ENCODE results near the gene GABBR2. TPM values are rescaled to one million over a fixed set of nuclear protein-coding genes. Genes with fewer than 3 reads are reported as not detected.

The GABBR2 gene
- total RNA-seq, 1 donor from 2014 or later, result 0.75 TPM

DNA sequence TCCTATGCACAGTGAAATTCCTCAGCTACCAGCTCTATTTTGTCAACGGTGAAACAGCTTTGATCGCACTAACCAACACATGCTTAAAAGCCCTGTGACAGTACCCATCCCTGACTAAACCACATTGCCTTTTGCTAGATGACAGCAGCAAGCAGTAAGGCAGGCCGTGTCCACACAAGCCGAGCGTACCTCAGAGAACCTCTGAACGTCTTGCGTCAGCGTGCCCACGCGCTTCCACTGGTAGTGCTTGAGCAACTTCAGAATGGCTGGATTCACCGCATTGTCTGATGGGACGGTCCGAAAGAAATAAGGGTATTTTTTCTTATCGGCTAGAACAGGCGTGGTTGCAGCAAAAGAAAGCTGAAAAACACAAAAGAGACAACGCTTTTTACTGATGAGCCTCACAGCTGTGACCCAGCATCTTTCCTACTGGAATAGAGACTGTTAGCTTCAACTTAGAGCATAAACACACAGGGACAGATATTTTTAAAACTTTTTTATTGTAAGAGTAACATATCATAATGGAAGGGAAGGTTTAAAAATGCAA, 167.0 kb downstream of the GABBR2 start:
- H3K4me3 ChIP-seq (ENCODE audit: low read depth, low read length), result no peak overlapping the region
- TF ChIP-seq CTCF (conservative IDR thresholded peaks at IDR 0.05; ENCODE audit: low read depth, low read length), result no peak
- no peak for DNase-seq (ENCODE audit: low read depth)

DNA sequence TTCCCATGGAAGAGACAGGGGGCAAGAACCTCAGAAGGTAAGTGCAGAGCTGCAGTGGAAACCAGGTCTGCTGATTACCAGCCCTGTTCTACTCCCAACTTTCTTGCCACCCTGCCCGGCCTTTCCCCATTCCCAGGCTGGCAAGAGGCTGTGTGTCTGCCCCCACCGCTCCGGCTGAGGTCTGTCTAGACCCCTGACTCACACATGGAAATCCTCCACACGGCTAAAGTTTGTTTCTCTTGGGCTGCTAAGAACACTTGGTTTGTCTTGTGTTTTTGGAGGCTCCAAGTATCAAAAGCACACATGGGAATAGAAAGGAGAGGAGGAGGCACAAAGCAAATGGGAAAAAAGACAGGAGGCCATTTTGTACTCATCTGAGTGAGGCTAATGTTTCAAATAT, 168.3 kb downstream of the GABBR2 start:
- DNase-seq (ENCODE audit: low read depth), result no peak
- TF ChIP-seq CTCF (conservative IDR thresholded peaks at IDR 0.05; ENCODE audit: low read depth, low read length), result no peak
- no peak overlapping the region for H3K4me3 ChIP-seq (ENCODE audit: low read depth, low read length)

DNA sequence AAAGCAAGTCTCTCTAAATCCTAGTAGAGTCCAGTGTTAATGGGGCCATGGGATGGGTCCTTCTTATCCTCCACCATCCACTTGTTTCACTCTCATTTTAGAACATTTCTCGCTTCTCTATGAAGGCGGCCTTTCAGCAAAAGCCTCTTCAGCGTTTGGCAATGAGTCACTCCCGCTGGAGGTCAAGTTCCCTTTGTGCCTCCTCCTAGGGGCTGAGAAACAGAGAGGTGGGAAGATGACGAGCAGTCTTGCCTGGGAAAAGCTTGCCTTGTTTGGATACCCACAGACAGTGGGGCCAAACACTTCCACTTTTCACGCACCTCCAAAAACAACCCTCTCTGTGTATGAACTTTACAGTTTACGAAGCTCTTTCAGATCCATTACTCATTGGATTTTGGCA, 168.8 kb downstream of the GABBR2 start:
- TF ChIP-seq CTCF (conservative IDR thresholded peaks at IDR 0.05; ENCODE audit: low read depth, low read length), result no peak
- no peak overlapping the region for H3K4me3 ChIP-seq (ENCODE audit: low read depth, low read length)
- no peak for DNase-seq (ENCODE audit: low read depth)

DNA sequence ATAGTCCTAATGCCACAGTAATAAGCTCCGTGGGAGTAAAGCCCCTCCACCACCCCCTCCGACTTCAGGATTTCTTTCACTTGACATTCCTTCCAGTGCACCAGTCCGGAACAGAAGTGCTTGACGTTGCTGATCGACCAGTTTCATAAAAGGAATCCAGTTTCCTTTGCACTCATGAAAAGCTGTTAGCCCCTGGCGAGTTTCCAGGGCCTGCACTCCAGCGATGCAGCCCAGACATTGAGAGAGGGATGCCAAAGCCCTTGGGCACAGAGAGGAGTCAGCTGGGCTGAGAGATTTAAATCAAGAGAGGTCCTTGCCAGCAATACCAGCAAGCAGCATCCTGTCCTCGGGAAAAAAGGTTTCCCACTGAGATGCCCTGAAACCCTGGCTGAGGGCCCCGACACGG, 170.1 kb downstream of the GABBR2 start:
- no peak for TF ChIP-seq CTCF (conservative IDR thresholded peaks at IDR 0.05; ENCODE audit: low read depth, low read length)
- DNase-seq (ENCODE audit: low read depth), result no peak

DNA sequence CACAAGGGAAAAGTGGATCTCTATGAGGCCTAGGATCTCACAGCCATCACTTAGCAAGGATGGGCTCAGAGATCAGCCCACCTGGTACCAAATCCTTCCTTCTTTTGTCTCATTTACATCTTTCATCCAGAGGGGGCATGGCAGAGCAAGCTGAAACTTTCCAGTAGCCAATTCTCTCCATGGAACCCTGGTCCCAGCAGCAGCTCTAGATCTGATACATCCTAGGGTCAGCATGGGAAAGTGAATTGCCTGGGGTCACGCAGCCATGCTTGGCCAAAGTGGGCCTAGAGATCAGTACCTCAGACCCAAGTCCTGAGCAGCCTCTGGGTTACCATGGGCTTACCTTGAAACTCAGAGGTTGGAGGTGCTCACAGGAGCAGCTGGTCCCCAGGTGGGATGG, 170.5 kb downstream of the GABBR2 start:
- DNase-seq (ENCODE audit: low read depth), result no peak
- no peak overlapping the region for H3K4me3 ChIP-seq (ENCODE audit: low read depth, low read length)
- TF ChIP-seq CTCF (conservative IDR thresholded peaks at IDR 0.05; ENCODE audit: low read depth, low read length), result no peak

More for the DNA sequence above, 170.1 kb downstream of the GABBR2 start:
- no peak overlapping the region for H3K4me3 ChIP-seq (ENCODE audit: low read depth, low read length)

- H3K4me3 ChIP-seq (ENCODE audit: low read depth, low read length), result no peak overlapping the region
- no peak for DNase-seq (ENCODE audit: low read depth)
- peak; percentile 65 for TF ChIP-seq CTCF (conservative IDR thresholded peaks at IDR 0.05; ENCODE audit: low read depth, low read length)
Observed at GRCh38 chr9:98536542-98537173, 172.1 kb downstream of the GABBR2 start.

- no peak overlapping the region for H3K4me3 ChIP-seq (ENCODE audit: low read depth, low read length)
- no peak for TF ChIP-seq CTCF (conservative IDR thresholded peaks at IDR 0.05; ENCODE audit: low read depth, low read length)
- DNase-seq (ENCODE audit: low read depth), result no peak
Observed at GRCh38 chr9:98533866-98534265, 174.9 kb downstream of the GABBR2 start.
